GM12878 (cell line): ENCODE results near the gene KLHL7. TPM values are rescaled to one million over a fixed set of nuclear protein-coding genes. Genes with fewer than 3 reads are reported as not detected.

Experiments used
- ATAC-seq: fragments of 200-7000 bp; cut with Tn5 transposase; 3 replicates; pipeline ENCODE4 v1.9.1; 2020; ENCODE audit warnings: mild to moderate bottlenecking, moderate library complexity
- BruUV-seq: library from RNA; stranded (reverse); fragments of 400-500 nt; replicated peaks from 2 replicates; lab custom pipeline; 2021; lab: Mats Ljungman, UMichigan
- CTCF ChIA-PET: fragments of 300-600 bp; sonication (Branson Sonifier 250); formaldehyde crosslinking; extraction: SDS; loops from one replicate; lab custom pipeline; 2021; ENCODE audit warnings: inconsistent platforms; lab: Yijun Ruan, JAX
- POLR2A ChIA-PET: fragments of 350-600 bp; formaldehyde crosslinking; extraction: SDS; loops from one replicate; lab custom pipeline; 2021; ENCODE audit warnings: inconsistent platforms; lab: Charles Lee
- RAD21 ChIA-PET: fragments of 300-600 bp; sonication (Branson Sonifier 250); formaldehyde crosslinking; loops from one replicate; lab custom pipeline; 2023; ENCODE audit warnings: antibody characterized with exemption; ENCODE audit not compliant: unreplicated experiment; lab: Charles Lee
- SMC1A ChIA-PET: fragments of 300-600 bp; sonication (Branson Sonifier 250); formaldehyde crosslinking; loops from one replicate; lab custom pipeline; 2023; ENCODE audit not compliant: unreplicated experiment, uncharacterized antibody; lab: Charles Lee
- DNase-seq: peaks from one replicate; pipeline ENCODE4 v3.0.0-alpha.2; 2011; ENCODE audit warnings: low read depth, low spot score
- FAIRE-seq: peaks from 3 replicates; lab custom pipeline; 2011; peaks lifted over from hg19 to GRCh38; lab: Jason Lieb, UNC
- H2AFZ ChIP-seq: 2 replicates; pipeline ENCODE4 v1.6.0; 2011; ENCODE audit warnings: low read depth, low read length, control low read depth; ENCODE audit not compliant: control insufficient read depth
- H3K27ac ChIP-seq: 2 replicates; pipeline ENCODE4 v1.5.1; 2011; ENCODE audit warnings: control low read depth; ENCODE audit not compliant: control insufficient read depth, insufficient read depth
- H3K27me3 ChIP-seq, 2 experiments: replicated peaks in 1 of 2; 2 replicates each; pipeline versions ENCODE4 v1.6.0 to v1.6.1; 2011; ENCODE audit warnings: low read length in 1 of 2; ENCODE audit not compliant: control insufficient read depth in 2 of 2, insufficient read depth in 2 of 2
- H3K36me3 ChIP-seq, 2 experiments: 2 replicates each; pipeline ENCODE4 v1.5.1; 2011; ENCODE audit warnings: low read length in 1 of 2; ENCODE audit not compliant: control insufficient read depth in 2 of 2, insufficient read depth in 2 of 2
- H3K4me1 ChIP-seq: 2 replicates; pipeline ENCODE4 v1.6.1; 2011; ENCODE audit warnings: mild to moderate bottlenecking, low read length, moderate library complexity, mixed read lengths; ENCODE audit not compliant: control insufficient read depth, insufficient read depth
- H3K4me2 ChIP-seq: 2 replicates; pipeline ENCODE4 v1.6.0; 2011; ENCODE audit warnings: control low read depth; ENCODE audit not compliant: control insufficient read depth, insufficient read depth
- H3K4me3 ChIP-seq: fragments of 200-600 bp; sonication (generic); 2 replicates; pipeline ENCODE4 v1.5.1; 2016
- H3K79me2 ChIP-seq: 2 replicates; pipeline ENCODE4 v1.6.0; 2011; ENCODE audit warnings: low read length; ENCODE audit not compliant: control insufficient read depth, insufficient read depth
- H3K9ac ChIP-seq: 2 replicates; pipeline ENCODE4 v1.8.0; 2011; ENCODE audit warnings: low read length, control low read depth, mixed read lengths; ENCODE audit not compliant: control insufficient read depth, insufficient read depth
- H3K9me3 ChIP-seq: replicated peaks from 3 replicates; pipeline ENCODE4 v1.5.1; 2011; ENCODE audit warnings: mild to moderate bottlenecking, low read length; ENCODE audit not compliant: control insufficient read depth, insufficient read depth
- H4K20me1 ChIP-seq: 2 replicates; pipeline ENCODE4 v1.6.0; 2011; ENCODE audit not compliant: control insufficient read depth, insufficient read depth
- DPF2 ChIP-seq: fragments of 450-650 bp; IDR thresholded peaks from 2 replicates; pipeline ENCODE4 v1.6.1; 2017; ENCODE audit warnings: mild to moderate bottlenecking
- HDAC6 ChIP-seq: fragments of 200-600 bp; sonication (generic); IDR thresholded peaks from one replicate; pipeline ENCODE4 v1.8.0; 2017; ENCODE audit warnings: antibody characterized with exemption; ENCODE audit not compliant: unreplicated experiment
- NR2C2 ChIP-seq: IDR thresholded peaks from 2 replicates; pipeline ENCODE4 v1.6.1; 2011; ENCODE audit warnings: borderline replicate concordance, low read depth; ENCODE audit not compliant: control insufficient read depth, insufficient read length
- POLR2AphosphoS2 ChIP-seq: IDR thresholded peaks from 2 replicates; pipeline ENCODE4 v1.6.1; 2011; ENCODE audit warnings: low read depth, mild to moderate bottlenecking, low read length, improper control_type of control experiment, moderate library complexity
- RCOR1 ChIP-seq: conservative IDR thresholded peaks from 2 replicates; pipeline ENCODE4 v1.6.1; 2012; ENCODE audit warnings: low read depth, low read length, improper control_type of control experiment
- SIX5 ChIP-seq: IDR thresholded peaks from 2 replicates; pipeline ENCODE4 v1.6.1; 2011; ENCODE audit warnings: mild to moderate bottlenecking, low read depth, low read length, moderate library complexity; ENCODE audit not compliant: severe bottlenecking
- SMARCA5 ChIP-seq: fragments of 450-650 bp; IDR thresholded peaks from 2 replicates; pipeline ENCODE4 v1.6.1; 2017; ENCODE audit warnings: mild to moderate bottlenecking
- SRF ChIP-seq, 2 experiments: IDR thresholded peaks; 2 replicates each; pipeline ENCODE4 v1.6.1; 2011; ENCODE audit warnings: low read depth in 2 of 2, low read length in 2 of 2, mild to moderate bottlenecking in 1 of 2, moderate library complexity in 1 of 2
- SUPT20H ChIP-seq: IDR thresholded peaks from 2 replicates; pipeline ENCODE4 v1.6.1; 2011; ENCODE audit warnings: low read depth, mild to moderate bottlenecking, low read length, moderate library complexity, borderline replicate concordance; ENCODE audit not compliant: control insufficient read depth
- TCF12 ChIP-seq: IDR thresholded peaks from 2 replicates; pipeline ENCODE4 v1.6.1; 2011; ENCODE audit warnings: low read depth, mild to moderate bottlenecking, low read length
- ZNF622 ChIP-seq: fragments of 450-650 bp; IDR thresholded peaks from 2 replicates; pipeline ENCODE4 v1.6.1; 2017; ENCODE audit warnings: mild to moderate bottlenecking, inconsistent platforms
- WGBS: methylation state at CpG from one replicate; pipeline ENCODE4 v1.1.6; 2016; ENCODE audit warnings: low lambda C conversion rate; ENCODE audit not compliant: insufficient replicate concordance, insufficient coverage; ENCODE audit errors: missing lambda C conversion rate; 5-methylcytosine and 5-hydroxymethylcytosine counted together
- in situ Hi-C: fragments of 300-500 bp; cut with MboI; formaldehyde crosslinking; loops from 9 replicates; pipeline ENCODE4 v1.14.3; 2018; ENCODE audit warnings: mixed read lengths
- intact Hi-C: fragments of 100-400 bp; cut with micrococcal nuclease; formaldehyde crosslinking; loops from one replicate; pipeline ENCODE4 v1.14.2; 2022; ENCODE audit not compliant: unreplicated experiment
- polyA plus RNA-seq, 11 experiments: library from polyadenylated mRNA; depleted of rRNA in 4 of 11; unstranded in 6 of 11; stranded (reverse) in 5 of 11; fragments of >200 nt; fragmentation: Nextera tagmentation in 4 of 11; fragmentation: Illumina TruSeq in 1 of 11; extraction: Ambion mirVana in 4 of 11; extraction: Trizol in 1 of 11; gene quantifications; 1 replicate in 1 of 11; 2 replicates in 10 of 11; pipeline versions ENCODE4 v1.2.1 to v1.2.3, GENCODE V29; 2011 to 2016; ENCODE audit warnings: inconsistent platforms in 2 of 11, missing spikeins in 2 of 11, low read depth in 1 of 11
- total RNA-seq, 4 experiments: library from RNA; depleted of rRNA in 3 of 4; stranded (reverse); fragments of >200 nt in 3 of 4; fragmentation: Illumina TruSeq in 1 of 4; extraction: Trizol in 1 of 4; gene quantifications; 2 replicates each; pipeline versions ENCODE4 v1.2.1 to v1.2.3, GENCODE V29; 2013 to 2021
- TF ChIP-seq, protein P1 (sequence below), 3 experiments: IDR thresholded peaks in 2 of 3; conservative IDR thresholded peaks in 1 of 3; 2 replicates each; pipeline ENCODE4 v1.5.1; 2011; ENCODE audit warnings: low read depth in 3 of 3, low read length in 3 of 3, mild to moderate bottlenecking in 3 of 3, control low read depth in 2 of 3, moderate library complexity in 2 of 3, inconsistent platforms in 1 of 3, mixed read lengths in 1 of 3; ENCODE audit not compliant: control insufficient read depth in 2 of 3, insufficient read depth in 1 of 3; ENCODE audit errors: extremely low read depth in 1 of 3
- TF ChIP-seq, protein P2 (sequence below): IDR thresholded peaks from 2 replicates; pipeline ENCODE4 v1.6.1; 2012; ENCODE audit warnings: low read length, inconsistent platforms
- TF ChIP-seq, protein P3 (sequence below): fragments of 450-650 bp; IDR thresholded peaks from 2 replicates; pipeline ENCODE4 v1.6.1; 2016; ENCODE audit warnings: mild to moderate bottlenecking
- TF ChIP-seq, protein P4 (sequence below): IDR thresholded peaks from 2 replicates; pipeline ENCODE4 v1.6.1; 2011; ENCODE audit warnings: borderline replicate concordance, low read depth, mild to moderate bottlenecking, moderate library complexity, low read length; ENCODE audit not compliant: insufficient read depth, poor library complexity, severe bottlenecking

KLHL7 gene
- total and polyA plus RNA-seq, 10 of the 15 experiments (the other 5 are each of a cell fraction or from before 2014, with no cell fraction given) = 6.4 to 38.7 (median 20.9) TPM

DNA sequence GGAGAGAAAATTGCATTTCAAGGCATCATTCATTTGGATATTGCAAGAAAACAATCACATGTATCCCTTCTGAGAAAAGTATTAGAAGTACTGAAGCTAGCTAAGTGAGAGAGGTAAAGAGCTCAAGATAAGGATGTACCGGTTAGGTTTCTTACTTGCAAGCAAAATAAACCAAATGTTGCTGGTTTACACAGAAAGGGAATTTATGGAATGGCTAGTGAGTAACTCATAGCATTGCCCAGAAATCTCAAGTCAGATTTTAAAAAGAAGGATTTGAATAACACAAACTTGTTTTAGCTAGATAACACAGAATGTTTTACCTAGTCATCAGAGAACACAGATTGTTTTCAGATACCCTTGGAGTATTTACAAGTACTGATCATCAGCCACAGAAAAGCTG is 30.6 kb downstream of the KLHL7 start:
- POLR2A ChIA-PET = interaction anchor here (1.1 kb wide), 1 partner anchor 30 kb away, joined by 3 read pairs; no protein-coding TSS in a partner anchor
- Histone ChIP-seq H3K4me3 (no peak overlapping the region), H3K36me3 (no peaks in the 10 kb centered on the region), H3K9ac (no peak overlapping the region), H3K27me3 (no peaks in the 10 kb centered on the region), H3K27ac (no peak overlapping the region), H4K20me1 (no peaks in the 10 kb centered on the region), H3K79me2 (no peaks in the 10 kb centered on the region), H3K9me3 (no peaks in the 10 kb centered on the region), H3K4me2 (no peak overlapping the region), H2AFZ (no peak overlapping the region), H3K4me1 (no peaks in the 10 kb centered on the region)
- in situ Hi-C loops (no loop called here), intact Hi-C loops (no loop called here)
- RAD21 ChIA-PET = no interaction called here
- CTCF ChIA-PET = interaction anchor here (0.8 to 1.1 kb wide), 2 partner anchors 27 to 50 kb away, joined by 3 read pairs; no protein-coding TSS in a partner anchor
- FAIRE-seq (no peak), ATAC-seq (no peak), DNase-seq (no peak)
- SMC1A ChIA-PET = no interaction called here
- 100% methylated on average over 1 of the region's 1 CpG for WGBS
- BruUV-seq = no TSS peak
- TF ChIP-seq POLR2AphosphoS2 (no peak), DPF2 (no peak), SUPT20H (no peak), HDAC6 (no peak), TCF12 (no peak), SRF (IDR thresholded peaks at IDR 0.05; ENCODE audit: low read depth in 2 of 2, low read length in 2 of 2) (no peak), SIX5 (no peak), NR2C2 (no peak), RCOR1 (no peak), SMARCA5 (no peak), ZNF622 (no peak)
- TF ChIP-seq, protein P1, sequence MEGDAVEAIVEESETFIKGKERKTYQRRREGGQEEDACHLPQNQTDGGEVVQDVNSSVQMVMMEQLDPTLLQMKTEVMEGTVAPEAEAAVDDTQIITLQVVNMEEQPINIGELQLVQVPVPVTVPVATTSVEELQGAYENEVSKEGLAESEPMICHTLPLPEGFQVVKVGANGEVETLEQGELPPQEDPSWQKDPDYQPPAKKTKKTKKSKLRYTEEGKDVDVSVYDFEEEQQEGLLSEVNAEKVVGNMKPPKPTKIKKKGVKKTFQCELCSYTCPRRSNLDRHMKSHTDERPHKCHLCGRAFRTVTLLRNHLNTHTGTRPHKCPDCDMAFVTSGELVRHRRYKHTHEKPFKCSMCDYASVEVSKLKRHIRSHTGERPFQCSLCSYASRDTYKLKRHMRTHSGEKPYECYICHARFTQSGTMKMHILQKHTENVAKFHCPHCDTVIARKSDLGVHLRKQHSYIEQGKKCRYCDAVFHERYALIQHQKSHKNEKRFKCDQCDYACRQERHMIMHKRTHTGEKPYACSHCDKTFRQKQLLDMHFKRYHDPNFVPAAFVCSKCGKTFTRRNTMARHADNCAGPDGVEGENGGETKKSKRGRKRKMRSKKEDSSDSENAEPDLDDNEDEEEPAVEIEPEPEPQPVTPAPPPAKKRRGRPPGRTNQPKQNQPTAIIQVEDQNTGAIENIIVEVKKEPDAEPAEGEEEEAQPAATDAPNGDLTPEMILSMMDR (IDR thresholded peaks at IDR 0.05 in 2 of 3, conservative IDR thresholded peaks at IDR 0.05 in 1 of 3; ENCODE audit: control insufficient read depth in 2 of 3, extremely low read depth in 1 of 3, insufficient read depth in 1 of 3, low read depth in 3 of 3, low read length in 3 of 3) = no peak
- TF ChIP-seq, protein P2, sequence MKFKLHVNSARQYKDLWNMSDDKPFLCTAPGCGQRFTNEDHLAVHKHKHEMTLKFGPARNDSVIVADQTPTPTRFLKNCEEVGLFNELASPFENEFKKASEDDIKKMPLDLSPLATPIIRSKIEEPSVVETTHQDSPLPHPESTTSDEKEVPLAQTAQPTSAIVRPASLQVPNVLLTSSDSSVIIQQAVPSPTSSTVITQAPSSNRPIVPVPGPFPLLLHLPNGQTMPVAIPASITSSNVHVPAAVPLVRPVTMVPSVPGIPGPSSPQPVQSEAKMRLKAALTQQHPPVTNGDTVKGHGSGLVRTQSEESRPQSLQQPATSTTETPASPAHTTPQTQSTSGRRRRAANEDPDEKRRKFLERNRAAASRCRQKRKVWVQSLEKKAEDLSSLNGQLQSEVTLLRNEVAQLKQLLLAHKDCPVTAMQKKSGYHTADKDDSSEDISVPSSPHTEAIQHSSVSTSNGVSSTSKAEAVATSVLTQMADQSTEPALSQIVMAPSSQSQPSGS = no peak
- TF ChIP-seq, protein P3, sequence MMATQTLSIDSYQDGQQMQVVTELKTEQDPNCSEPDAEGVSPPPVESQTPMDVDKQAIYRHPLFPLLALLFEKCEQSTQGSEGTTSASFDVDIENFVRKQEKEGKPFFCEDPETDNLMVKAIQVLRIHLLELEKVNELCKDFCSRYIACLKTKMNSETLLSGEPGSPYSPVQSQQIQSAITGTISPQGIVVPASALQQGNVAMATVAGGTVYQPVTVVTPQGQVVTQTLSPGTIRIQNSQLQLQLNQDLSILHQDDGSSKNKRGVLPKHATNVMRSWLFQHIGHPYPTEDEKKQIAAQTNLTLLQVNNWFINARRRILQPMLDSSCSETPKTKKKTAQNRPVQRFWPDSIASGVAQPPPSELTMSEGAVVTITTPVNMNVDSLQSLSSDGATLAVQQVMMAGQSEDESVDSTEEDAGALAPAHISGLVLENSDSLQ = no peak
- TF ChIP-seq, protein P4, sequence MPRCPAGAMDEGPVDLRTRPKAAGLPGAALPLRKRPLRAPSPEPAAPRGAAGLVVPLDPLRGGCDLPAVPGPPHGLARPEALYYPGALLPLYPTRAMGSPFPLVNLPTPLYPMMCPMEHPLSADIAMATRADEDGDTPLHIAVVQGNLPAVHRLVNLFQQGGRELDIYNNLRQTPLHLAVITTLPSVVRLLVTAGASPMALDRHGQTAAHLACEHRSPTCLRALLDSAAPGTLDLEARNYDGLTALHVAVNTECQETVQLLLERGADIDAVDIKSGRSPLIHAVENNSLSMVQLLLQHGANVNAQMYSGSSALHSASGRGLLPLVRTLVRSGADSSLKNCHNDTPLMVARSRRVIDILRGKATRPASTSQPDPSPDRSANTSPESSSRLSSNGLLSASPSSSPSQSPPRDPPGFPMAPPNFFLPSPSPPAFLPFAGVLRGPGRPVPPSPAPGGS = no peak
